GM21825 (cell line): ENCODE measurements around the gene BCOR.

Experiments
- ATAC-seq: cut with Tn5 transposase; IDR thresholded peaks from one replicate; pipeline ENCODE4 v1.9.1; 2021; ENCODE audit warnings: mild to moderate bottlenecking, moderate library complexity; ENCODE audit not compliant: unreplicated experiment

Gene BCOR

DNA sequence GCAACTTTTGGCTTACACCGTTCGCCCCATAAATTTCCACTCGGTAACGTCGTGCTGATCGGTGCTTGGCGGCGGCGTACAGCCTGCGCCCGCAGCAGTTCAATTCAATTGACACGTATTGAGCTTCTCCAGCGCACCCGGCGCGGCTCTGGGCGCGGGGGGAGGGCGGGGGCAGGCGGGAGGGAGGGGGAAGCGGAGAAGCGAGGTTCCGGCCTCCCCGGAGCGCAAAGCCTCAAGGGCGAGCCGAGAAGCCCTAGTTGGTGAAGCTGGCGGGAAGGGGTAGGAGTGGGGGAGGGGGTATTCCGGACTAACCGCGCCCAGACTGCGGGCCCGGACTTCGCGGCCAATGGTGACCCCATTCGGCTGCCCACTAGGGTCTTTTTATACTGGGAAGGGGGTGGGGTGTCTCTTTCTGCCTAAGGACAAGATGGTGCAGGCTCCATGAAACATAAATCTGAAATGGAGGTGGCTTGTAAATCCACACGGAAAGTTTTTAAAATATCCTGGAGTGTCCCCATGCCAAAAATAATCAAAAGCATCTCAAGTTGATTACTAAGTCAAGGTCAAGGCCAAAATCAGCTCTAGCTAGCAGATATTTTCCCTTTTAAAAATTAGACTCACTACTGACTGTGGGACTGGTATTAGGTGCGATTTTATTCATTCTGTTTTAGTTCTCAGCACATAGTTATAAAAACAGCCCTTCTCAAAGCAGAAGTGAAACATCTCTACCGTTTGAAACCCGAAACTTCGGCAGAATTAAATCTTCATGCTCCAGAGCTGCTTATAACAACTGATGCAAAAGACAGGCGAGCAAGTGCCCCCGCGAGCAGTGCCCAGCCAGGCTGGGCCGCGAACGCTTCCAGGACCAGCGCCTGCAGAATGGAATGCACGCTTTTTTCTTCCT, 1.5 kb upstream of the BCOR start:
- no peak for ATAC-seq

DNA sequence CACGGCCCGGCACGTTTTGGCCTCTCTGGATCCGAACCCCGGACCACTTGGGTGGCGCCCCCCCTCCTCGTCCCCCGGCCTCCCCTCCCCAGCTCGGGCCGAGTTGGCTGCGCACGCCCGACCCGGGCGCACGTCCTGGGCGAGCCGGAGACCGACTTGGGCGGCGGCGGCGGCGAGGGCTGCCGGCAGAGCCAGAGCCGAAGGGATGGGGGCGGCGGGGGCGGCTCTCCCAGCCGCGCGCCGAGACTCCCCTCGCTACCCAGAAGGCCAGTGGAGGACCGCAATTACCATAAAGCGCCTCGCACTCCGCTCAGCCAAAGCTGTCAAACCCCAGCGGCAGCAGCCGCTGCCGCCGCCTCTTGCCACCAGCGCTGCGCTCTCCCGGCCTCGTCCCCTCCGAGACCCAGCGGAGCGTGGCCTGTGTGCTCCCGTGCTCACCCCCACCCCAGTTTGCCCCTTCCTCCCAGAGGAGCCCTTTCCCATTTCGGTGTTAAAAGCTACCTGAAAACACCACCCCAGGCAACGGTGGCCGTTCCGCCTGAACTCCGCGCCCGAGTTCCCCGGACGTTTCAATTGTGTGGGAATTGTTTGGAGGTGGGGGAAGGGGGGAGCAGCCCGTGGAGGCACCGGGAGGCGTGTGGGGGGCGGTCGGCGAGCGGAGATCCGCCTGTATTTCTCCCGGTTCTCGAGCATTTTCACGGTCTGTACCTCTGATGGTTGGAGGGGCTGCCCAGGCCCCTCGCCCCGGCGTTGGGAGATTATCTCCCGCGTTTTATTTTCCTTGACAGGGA, 701 bp upstream of the BCOR start:
- ATAC-seq, result peak; percentile 28

DNA sequence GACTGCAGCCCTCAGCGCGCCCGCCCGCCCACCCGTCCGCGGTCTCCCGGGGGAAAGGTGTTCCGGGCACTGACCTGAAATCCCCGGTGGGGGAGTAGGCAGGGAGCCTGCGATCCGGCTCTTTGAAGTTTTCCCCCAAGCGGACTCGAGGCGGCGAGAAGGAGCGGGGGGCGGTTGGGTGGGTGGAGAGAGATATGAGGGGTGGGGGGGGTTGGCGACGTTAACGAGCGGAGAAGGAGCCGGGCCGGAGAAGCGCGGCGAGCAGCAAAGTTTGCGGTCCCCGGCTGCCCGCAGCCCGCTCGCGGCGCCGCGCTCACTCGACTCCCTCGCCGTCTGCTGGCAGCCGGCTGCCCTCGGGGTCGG, 636 bp downstream of the BCOR start:
- ATAC-seq, result peak; percentile 3

DNA sequence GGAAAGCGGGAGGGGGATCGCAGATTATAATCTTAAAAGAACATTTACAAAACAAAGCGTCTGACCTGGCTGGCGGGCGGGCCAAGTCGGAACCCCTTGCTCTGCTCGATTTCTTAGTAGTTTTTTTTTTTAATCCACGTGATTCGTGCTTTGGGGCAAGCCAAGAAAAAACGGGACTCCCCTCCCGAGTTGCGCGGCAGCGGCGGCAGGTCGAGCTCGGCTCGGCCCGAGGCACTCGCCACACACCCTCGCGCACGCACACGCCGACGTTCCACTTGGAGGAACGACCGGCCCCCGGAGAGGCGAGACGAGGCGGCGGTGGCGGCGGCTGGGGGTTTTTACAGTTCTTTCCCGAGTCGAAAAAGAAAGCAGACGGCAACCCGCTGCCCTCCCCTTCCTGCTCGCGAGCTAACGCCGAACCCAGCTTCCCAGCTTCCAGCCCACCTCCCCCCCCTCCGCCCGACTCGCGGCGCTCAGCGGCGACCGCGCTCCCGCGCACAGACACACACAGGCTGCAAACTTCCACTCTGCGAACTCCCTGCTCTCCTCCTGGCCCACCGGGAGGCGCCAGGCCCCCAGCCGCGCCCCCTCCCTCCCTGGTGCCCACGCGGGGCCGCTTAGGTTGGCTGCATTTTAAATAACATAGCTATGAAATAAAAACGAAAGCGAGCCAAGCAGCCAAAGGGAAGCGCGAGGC, 1.2 kb downstream of the BCOR start:
- no peak for ATAC-seq

DNA sequence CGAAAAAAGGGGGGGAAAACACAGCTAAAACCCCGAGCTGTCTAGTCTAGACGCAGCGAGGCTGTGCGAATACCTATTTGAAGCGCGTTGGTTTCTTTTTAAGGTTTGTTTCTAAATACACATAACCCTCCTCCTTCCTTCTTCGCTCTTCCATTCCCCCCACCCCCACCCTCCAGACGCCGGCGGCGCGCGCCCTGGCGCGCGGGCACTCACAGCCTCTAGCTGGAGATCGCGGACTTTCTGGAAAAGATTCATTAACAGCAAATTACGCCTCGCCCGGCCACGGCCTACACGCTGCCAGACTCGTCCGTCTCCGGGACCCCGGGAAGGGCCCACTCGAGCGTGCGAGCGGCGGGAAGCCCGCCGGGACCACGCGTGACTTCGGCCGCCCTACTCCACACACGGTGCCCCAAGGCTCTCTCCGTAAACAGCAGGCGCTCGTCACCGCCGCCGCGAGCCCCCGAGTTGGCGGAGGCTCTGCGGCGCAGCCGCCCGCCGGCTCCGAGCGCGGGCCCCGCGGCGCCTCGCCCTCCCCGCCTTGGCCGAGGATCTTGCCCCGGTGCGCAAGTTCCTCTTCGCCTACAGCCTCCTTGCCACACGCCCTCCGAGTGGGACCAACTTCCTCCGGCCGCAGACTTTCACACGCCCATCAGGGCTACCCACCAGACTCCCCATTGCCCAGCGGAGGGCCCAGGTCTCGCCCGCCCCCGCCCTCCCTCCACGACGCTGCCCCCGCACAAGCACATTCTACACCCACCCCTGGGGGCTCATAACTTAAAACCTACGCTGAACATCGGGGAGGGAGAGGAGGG, 2.0 kb downstream of the BCOR start:
- no peak for ATAC-seq

DNA sequence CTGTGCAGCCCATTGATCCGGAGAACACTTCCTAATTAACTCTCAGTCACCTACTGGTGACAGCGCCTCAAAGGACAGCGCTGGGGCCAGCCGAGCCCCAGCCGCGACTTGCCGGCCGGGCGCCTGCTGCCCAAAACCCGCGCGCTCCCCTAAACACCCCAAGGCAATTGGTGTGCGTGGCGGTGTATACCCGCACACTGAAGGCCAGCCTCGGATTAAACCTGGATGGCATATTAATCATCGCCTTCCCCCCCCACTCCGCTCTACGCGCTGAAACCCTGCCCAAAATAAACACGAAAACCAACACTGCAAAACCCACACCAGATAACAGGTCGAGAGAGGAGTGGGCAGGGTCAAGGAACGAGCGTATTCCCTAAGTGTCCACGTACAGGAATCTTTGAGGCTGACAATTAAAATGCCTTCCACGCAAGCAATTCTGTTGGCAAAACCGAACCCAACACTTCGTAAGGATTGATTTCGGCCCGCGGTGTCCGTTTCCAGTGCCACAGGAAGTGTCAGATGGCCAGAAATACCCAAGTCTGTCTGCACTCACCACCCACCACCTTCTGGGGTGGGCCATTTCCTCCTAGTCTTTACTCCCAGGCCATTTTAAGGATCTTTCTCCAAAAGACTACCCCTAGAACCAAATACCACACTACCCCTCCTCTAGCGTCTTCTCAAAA, 2.7 kb downstream of the BCOR start:
- no peak for ATAC-seq

DNA sequence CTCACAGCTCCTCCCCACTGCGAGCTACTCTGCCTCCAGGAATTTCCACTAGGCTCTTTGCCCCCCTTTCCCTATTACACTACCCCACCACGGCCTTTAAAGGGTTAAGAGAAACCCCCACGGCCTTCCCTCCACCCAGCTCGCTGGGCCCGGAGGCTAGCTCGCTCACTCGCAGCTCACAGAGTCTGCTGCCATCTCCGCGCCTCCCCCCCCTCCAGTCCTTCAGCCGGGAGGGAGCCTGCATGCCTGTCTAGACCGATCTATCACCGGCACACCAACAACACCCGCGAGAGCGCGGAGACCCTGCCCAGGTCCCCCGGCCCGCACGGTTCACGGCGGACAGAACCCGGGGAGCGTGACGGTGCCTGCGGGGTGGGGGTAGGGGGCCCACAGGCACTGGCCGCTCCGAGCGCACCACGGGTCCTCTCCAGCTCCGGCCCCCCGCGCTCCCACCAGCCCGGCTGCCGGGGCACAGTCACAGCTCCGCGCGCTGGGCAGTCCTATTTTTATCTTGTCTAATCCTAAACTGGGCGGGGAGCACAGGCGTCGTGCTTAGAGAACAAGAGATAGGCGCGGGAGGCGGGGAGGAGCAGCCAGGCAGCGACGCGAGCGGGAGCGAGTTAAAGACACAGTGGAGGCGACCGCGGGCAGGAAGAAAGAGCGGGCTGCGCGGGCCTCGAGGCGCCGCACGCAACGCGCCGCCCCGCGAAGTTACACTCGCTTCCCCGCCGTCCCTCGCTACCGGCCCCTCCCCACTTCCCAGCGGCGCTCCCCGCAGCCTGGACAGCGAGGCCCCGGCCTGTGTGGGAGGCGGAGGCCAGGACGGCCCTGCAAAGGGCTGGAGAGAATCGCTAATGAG, 3.5 kb downstream of the BCOR start:
- no peak for ATAC-seq

DNA sequence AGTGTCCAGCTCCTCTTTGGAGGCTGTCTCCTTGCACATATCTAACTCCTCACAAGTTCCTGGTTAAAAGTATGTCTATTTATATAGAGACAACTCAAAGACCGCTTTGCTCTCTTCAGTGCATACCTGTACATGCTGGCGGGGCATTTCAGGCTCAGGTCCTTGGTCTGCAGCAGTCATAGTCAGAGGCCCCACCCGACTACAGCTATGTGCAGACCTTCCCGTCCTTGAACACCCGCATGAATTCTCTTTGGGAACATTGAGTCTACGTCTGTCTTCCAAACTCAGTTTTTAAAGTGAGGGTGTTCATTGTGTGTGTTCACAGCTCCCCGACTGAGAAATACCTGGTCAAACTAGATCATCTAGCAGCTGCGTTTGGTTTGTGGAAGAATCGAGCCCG, 4.2 kb downstream of the BCOR start:
- no peak for ATAC-seq

DNA sequence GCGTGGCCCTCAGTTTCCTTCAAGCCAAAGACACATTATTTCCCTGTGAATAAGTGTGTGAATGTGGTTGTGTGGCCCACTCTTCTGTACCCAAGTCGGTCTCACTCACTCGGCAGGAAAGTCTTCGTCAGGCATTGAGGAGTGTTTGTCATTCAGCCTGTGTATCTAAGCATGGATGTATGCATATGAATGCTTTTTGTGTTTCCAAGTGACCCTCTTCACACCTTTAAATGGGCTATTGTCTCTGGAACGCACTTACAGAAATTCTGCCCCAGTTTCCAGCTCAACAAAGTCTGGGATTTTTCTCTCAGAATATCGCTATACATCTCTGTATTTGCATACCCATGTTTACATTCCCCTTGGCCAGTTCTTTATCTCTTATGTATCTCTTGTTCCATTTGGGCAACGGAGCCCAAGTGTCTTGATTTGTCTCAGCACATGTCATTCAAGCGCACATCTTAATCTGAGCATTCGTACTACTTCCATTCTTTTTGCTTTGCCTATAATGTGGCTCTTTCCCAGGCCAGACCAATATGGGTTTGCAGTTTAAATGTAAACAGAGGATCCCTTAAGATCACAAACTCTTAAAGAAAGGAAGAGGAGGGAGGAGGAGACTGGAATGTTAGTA, 4.8 kb downstream of the BCOR start:
- no peak for ATAC-seq

DNA sequence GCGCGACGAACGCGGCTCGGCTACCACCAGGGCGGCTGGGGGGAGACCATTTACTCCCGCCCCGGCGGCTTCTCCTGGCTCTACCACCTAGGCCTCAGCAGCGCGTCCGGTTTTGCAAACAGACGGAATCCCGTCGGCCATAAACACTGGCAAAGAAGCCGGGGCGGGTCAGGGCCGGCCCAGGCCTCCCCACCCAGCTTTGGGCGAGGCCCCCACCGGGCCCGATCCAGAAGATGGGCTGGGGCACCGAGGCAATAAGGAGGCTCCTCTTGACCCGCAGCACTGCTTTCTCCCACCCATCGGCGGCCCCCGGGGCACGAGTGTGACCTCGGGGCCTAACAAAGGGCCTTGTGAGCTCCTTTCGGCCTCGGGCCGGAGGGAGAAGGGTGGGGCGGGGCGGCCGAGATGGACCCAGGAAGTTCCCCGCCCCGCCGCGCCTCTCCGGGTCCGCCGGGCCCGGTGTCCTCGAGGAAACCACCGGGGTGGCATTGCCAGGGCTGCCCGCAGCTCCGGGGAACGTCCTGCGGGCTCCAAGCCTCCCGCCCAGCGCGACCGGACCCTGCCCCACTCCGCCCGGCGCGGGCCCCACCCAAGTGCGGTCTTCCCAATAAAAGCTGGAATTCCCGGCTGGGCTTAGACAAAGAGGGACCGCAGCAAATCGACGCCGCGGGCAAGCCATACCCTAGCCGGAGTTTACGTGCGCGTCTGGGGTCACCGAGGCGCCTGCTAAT, 5.9 kb downstream of the BCOR start:
- ATAC-seq, result no peak

DNA sequence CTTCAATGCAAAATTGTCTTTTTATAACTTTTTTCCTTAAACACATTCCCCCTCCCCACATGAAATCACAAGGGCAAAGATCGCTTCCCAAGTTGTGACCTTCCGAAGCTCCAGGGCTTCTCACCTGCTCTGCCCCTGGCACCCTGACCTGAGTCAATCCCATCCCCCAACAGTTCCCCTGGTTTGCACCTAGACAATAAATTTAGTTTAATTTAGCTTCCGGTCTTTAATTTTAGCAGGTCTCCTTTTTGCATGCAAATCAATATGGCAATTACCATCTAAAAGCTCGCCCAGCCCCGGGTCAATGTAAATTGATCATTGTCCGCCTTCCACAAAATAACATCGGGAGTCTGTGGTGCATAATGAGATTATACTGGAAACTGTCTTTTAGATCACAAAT, 6.8 kb downstream of the BCOR start:
- ATAC-seq, result no peak

DNA sequence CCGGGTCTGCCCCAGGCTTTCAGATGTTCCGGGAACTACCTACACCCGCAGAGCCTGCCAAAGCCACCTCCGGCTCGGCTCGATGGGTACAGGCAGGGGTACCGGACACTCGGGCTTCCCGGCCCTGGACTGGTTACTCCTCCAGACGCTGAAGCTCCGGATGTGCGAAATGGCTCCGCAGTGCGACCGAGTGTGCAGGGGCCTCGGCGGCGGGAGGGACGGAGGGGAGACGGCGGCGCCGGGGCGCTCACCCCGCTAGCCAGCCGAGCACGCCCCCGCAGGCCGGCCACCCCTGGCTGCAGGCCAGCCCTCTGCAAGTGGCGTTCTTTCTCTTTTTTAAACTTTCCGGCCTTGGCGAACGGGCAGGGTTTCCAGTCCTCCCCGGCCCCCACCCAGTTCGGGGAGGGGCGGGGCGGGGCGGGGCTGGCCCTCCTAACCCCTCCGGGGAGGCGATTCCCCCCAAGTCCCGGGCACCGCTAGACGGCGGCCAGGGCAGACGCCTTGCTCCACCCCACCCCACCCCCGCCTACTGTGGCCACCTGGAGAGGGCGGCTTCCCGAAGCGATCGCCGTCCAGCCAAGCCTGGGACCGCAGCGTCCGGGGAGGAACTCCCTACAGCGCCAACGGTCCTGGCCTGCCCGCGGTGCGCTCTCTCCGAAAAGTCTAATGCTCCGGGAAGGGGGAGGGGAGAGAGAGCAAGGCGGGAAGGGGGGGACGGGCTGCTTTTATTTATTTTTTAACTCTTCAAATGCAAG, 7.5 kb downstream of the BCOR start:
- ATAC-seq, result no peak

DNA sequence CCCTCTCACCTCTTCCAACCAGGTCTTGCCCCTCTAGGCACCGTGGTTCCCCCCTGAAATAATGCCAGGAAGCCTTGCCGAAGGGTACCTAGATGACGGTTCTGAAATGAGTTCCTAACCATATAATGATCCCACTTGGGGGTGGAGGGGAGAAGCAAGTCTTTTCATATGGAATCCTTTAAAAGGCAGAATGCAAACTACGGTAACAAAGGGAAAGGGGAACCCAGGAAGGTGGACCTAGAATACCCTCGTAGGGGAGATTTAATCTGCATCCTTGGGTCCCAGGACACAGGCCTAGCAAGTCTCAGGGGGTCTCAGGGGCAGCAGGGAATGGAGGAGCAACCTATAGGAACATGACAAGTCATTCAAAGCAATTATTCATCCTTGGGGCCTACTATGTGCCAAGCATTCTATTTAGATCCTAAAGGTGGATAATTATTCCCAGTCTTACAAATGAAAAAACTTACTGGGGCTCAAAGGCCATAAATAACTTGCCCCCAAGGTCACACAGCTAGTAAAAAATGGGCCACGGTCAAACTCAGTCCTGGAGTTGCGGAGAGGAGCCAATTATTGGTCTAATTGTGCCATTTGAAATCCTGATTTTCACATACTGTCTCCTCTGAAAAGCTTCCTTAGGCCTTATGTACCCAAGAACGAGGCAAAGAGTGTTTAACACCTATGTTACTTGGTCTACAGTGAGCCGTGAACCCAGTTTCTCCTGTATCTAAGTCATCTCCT, 8.8 kb downstream of the BCOR start:
- ATAC-seq, result no peak

DNA sequence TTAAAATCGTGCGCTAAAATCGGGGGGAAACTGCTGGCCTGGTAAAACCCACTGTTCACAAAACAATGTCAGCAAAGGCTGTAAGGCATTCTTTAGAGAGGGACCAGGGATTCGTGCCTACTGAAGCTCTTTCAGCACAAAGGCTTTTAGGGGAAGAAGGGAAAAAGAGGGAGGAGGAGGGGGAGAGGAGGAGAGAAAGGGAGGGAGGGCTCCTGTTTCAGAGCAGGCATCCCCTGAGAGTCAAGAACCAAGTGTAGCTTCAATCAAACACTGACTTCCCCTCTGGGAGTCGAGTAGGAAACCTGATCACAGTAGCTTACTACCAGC, 9.5 kb downstream of the BCOR start:
- ATAC-seq, result no peak

DNA sequence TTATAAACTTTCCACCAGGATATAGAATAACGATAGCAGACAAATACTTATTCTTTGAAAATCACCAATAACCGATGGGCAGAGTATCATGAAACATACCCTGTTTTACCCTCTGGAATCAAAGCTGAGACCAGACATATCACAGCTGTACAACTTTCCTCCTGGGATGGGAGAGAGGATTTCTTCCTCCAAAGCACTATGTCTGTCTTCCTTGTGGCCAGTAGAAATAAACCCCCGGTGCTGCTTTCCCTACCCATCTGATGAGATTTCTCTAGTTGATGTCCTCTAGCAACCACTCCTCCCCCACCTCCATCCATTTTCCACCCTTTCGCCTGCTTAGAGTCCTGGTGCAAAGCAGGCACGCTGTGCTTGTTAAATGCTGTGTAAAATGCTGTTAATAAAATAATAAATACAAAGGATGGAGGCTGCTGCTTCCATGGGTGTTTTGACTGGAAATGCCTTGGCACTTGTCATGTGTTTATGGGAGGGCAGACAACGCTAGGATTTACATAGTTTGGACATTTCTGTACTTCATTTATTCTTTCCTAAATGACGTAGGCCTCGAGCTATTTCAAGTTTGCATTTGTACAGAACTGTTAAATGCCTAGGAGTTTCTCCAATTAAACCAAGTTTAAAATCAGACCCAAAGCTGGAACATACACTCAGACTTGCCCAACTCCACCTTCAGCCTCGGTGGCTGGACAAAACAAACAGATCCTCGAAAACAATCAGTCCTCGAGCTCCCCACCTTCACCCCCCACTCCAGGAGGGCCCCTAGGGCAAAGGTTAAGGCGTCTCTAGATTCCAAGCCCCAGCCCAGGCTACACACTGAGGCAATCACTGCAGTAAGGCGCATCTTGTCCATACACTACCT, 10.1 kb downstream of the BCOR start:
- no peak for ATAC-seq
